ENCODE results near the gene TMIGD3.

TMIGD3 gene

DNA sequence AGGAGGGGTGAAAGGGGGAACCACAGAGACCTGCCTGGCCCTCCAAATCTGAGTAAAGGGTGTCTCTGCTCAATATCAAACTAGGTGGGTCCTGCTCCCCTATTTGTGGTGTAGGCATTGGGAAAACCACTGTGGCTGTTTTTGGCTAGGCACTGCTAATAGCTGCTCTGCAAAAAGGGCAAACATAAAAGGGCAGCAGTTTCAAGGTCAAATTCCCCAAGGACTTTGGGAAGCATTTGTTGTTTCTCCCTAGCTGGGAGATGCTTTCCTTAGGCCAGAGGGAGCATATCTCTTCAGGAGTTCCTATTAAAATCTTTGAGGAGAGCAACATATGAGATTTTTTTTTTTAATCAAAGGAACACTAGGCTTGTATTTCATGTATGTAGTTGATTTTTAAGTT, 27.2 kb downstream of the TMIGD3 start:
- FAIRE-seq: no peak
- TF ChIP-seq, protein P1, sequence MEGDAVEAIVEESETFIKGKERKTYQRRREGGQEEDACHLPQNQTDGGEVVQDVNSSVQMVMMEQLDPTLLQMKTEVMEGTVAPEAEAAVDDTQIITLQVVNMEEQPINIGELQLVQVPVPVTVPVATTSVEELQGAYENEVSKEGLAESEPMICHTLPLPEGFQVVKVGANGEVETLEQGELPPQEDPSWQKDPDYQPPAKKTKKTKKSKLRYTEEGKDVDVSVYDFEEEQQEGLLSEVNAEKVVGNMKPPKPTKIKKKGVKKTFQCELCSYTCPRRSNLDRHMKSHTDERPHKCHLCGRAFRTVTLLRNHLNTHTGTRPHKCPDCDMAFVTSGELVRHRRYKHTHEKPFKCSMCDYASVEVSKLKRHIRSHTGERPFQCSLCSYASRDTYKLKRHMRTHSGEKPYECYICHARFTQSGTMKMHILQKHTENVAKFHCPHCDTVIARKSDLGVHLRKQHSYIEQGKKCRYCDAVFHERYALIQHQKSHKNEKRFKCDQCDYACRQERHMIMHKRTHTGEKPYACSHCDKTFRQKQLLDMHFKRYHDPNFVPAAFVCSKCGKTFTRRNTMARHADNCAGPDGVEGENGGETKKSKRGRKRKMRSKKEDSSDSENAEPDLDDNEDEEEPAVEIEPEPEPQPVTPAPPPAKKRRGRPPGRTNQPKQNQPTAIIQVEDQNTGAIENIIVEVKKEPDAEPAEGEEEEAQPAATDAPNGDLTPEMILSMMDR (IDR thresholded peaks at IDR 0.05; ENCODE audit: insufficient read depth, missing control alignments): no peak

DNA sequence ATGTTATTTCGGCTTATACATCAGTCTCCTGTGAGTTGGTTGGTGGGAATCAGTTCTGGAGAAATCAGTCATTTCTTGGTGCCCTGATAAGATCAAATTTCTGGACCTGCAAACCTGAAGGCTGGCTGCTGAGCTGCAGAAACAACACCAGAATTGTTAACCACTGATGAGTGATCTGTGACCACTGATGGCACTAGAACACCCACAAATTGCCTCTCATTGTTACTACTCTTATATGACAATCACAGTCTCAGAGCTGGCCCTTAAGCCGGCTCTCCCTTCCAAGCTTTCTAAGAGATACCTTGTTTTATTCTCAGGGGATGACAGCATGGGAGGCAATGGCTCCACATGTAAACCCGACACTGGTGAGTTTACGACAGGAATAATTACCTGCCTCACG, 27.7 kb downstream of the TMIGD3 start:
- TF ChIP-seq, protein P1 (IDR thresholded peaks at IDR 0.05; ENCODE audit: insufficient read depth, missing control alignments): no peak
- DNase-seq (ENCODE audit: insufficient read length, low spot score) (no peak), FAIRE-seq (no peak)

More for the DNA sequence above, 27.2 kb downstream of the TMIGD3 start:
- no peak for DNase-seq (ENCODE audit: insufficient read length, low spot score)

DNA sequence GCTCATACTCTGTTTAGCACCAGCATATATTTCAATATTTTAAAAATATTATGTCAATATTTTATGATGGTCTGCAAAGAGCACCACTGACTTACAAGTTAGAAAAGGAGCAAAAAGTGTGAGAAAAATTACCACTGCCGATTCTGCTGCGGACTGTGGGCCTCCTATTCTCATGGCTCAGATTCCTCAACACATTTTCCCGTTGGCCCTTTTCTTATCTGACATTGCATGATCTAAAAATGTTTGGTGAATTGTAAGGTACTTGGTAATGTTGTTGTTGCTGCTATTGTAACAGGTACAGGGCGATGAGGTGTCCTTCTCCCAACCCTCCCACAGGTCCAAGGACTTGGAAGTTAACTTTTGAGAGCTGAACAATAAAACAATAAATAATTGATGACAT, 28.9 kb downstream of the TMIGD3 start:
- DNase-seq (ENCODE audit: insufficient read length, low spot score) (no peak), FAIRE-seq (no peak)
- TF ChIP-seq, protein P1 (IDR thresholded peaks at IDR 0.05; ENCODE audit: insufficient read depth, missing control alignments): no peak

DNA sequence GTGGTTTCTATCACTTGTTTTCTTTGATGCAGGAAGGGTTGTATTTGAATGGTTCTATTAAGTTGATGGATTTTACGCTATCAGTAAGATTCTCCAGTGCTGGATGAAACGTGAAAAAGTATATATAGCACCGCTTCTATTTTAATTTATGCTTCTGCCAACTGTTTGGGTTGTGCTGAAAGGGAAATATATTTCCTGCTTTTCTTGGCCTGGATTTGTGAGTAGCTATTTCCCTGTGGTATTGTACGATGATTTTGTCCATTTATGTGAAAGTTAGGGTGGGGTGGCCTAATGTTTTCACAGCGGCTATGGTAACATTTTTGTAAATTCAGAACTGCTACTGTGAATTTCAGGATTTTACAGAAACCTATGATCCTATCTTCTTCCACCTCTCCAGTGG, 29.3 kb downstream of the TMIGD3 start:
- TF ChIP-seq, protein P1 (IDR thresholded peaks at IDR 0.05; ENCODE audit: insufficient read depth, missing control alignments): no peak
- no peak for DNase-seq (ENCODE audit: insufficient read length, low spot score)
- FAIRE-seq: no peak

DNA sequence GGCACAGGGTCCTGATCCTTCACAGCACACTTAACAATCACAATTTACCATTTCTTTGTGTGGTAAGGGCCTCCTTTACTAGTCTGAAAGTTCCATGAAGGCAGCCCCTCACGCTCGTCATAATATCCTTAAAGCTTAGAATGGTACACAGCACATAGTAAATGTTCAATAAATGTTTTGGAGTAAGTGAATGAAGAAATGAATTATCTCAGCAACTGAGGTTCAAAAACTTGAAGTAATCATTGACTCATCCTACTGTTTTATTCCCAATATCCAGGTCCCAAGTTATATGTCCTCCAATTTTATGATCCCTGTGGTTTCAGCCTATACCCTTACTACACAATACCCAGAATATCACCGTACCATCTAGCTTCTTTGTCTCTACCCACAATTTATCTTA, 31.9 kb downstream of the TMIGD3 start:
- TF ChIP-seq, protein P1 (IDR thresholded peaks at IDR 0.05; ENCODE audit: insufficient read depth, missing control alignments): no peak
- no peak for FAIRE-seq
- DNase-seq (ENCODE audit: insufficient read length, low spot score): no peak

DNA sequence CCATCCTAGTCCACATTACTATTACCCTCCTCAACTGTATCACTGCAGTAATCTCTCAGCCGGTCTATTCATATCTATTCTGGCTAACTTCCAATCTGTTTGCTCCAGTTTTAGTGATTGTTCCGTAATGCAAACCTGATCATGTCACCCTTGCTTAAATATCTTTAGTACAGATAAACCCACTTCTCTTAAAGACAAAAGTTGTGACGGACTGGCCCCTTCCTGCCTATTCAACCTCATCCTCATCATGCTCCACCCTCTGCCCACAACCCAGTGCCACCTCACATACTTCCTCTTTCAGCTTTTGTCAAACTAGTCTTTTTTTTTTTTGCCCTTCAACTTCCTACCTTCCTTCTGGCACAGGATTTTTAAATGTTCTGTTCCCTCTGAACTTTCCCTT, 32.4 kb downstream of the TMIGD3 start:
- TF ChIP-seq, protein P1 (IDR thresholded peaks at IDR 0.05; ENCODE audit: insufficient read depth, missing control alignments): no peak
- FAIRE-seq (no peak), DNase-seq (ENCODE audit: insufficient read length, low spot score) (no peak)

DNA sequence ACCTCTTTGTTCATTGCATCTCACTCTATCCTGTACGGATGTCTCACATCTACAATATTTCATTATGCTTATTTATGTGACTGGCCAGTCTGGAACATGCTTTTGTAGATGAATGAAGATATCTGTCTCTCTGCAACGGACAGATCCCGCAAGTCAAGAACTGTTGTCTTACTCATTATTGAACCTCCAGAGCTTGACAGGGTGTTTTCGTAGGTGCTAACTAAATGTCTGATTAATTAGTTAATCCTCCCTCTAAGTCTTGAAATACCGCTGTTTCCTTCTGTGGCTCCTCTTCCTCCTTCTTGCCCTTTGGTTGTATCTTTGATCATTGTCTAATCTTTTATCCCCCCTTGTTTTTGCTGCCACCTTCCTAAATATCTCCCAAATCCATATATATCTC, 32.8 kb downstream of the TMIGD3 start:
- TF ChIP-seq, protein P1 (IDR thresholded peaks at IDR 0.05; ENCODE audit: insufficient read depth, missing control alignments): no peak
- no peak for DNase-seq (ENCODE audit: insufficient read length, low spot score)
- FAIRE-seq: no peak
